C4-2B (cell line): ENCODE measurements around the gene SNAI3.

Experiments
- ZFX ChIP-seq: fragments of 450-650 bp; IDR thresholded peaks from 2 replicates; pipeline ENCODE4 v1.6.1; 2017
- TF ChIP-seq, protein P1 (sequence below): fragments of 450-650 bp; conservative IDR thresholded peaks from 2 replicates; pipeline ENCODE4 v1.5.1; 2017; ENCODE audit warnings: mild to moderate bottlenecking

- TF ChIP-seq, protein P1, sequence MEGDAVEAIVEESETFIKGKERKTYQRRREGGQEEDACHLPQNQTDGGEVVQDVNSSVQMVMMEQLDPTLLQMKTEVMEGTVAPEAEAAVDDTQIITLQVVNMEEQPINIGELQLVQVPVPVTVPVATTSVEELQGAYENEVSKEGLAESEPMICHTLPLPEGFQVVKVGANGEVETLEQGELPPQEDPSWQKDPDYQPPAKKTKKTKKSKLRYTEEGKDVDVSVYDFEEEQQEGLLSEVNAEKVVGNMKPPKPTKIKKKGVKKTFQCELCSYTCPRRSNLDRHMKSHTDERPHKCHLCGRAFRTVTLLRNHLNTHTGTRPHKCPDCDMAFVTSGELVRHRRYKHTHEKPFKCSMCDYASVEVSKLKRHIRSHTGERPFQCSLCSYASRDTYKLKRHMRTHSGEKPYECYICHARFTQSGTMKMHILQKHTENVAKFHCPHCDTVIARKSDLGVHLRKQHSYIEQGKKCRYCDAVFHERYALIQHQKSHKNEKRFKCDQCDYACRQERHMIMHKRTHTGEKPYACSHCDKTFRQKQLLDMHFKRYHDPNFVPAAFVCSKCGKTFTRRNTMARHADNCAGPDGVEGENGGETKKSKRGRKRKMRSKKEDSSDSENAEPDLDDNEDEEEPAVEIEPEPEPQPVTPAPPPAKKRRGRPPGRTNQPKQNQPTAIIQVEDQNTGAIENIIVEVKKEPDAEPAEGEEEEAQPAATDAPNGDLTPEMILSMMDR, result no peak
- TF ChIP-seq ZFX, result no peak
Observed at GRCh38 chr16:88721815-88722755, 35.8 kb upstream of the SNAI3 start.
